H1 (cell line): ENCODE data around the gene GOLGA2. TPM values are rescaled to one million over a fixed set of nuclear protein-coding genes. Genes with fewer than 3 reads are reported as not detected.

Source experiments
- CTCF ChIA-PET: fragments of 300-600 bp; sonication (Branson Sonifier 250); formaldehyde crosslinking; loops from one replicate; lab custom pipeline; 2021; ENCODE audit not compliant: partially characterized antibody; lab: Charles Lee
- POLR2A ChIA-PET: fragments of 300-600 bp; sonication (Branson Sonifier 250); formaldehyde crosslinking; loops from one replicate; lab custom pipeline; 2021; ENCODE audit warnings: inconsistent platforms; ENCODE audit not compliant: partially characterized antibody; lab: Charles Lee
- DNase-seq, 2 experiments: peaks; one replicate each; pipeline versions ENCODE4 v3.0.0 to v3.0.0-alpha.2; 2010 to 2022; ENCODE audit warnings: low spot score in 2 of 2, low read depth in 1 of 2, mixed read lengths in 1 of 2
- FAIRE-seq: peaks from 2 replicates; lab custom pipeline; 2011; peaks lifted over from hg19 to GRCh38; lab: Jason Lieb, UNC
- H2AFZ ChIP-seq: 2 replicates; pipeline ENCODE4 v1.8.1; 2012; ENCODE audit warnings: low read length, inconsistent platforms
- H2AK5ac ChIP-seq: 2 replicates; pipeline ENCODE4 v1.6.1; 2013; ENCODE audit warnings: low read depth, low read length
- H2BK120ac ChIP-seq: replicated peaks from 2 replicates; pipeline ENCODE3; 2013; ENCODE audit warnings: low read depth, low read length, inconsistent platforms
- H2BK12ac ChIP-seq: 2 replicates; pipeline ENCODE4 v1.6.1; 2013; ENCODE audit warnings: low read depth, low read length
- H2BK15ac ChIP-seq: 2 replicates; pipeline ENCODE4 v1.6.1; 2013; ENCODE audit warnings: low read length
- H2BK20ac ChIP-seq: 2 replicates; pipeline ENCODE4 v1.6.1; 2013; ENCODE audit warnings: low read length
- H2BK5ac ChIP-seq: 2 replicates; pipeline ENCODE4 v1.6.1; 2013; ENCODE audit warnings: low read depth, low read length
- H3K14ac ChIP-seq: 2 replicates; pipeline ENCODE4 v1.6.1; 2013; ENCODE audit warnings: inconsistent platforms; ENCODE audit not compliant: insufficient read length
- H3K18ac ChIP-seq: 2 replicates; pipeline ENCODE4 v1.6.1; 2013; ENCODE audit warnings: low read length; ENCODE audit errors: extremely low read depth
- H3K23ac ChIP-seq: 2 replicates; pipeline ENCODE4 v1.6.1; 2013; ENCODE audit warnings: inconsistent platforms; ENCODE audit not compliant: insufficient read length
- H3K23me2 ChIP-seq: 2 replicates; pipeline ENCODE4 v1.6.1; 2013; ENCODE audit warnings: low read depth, low read length
- H3K27ac ChIP-seq: 2 replicates; pipeline ENCODE4 v1.6.1; 2011; ENCODE audit warnings: low read depth, low read length, inconsistent platforms
- H3K27me3 ChIP-seq, 4 experiments: replicated peaks in 1 of 4; 1 replicate in 1 of 4; 2 replicates in 3 of 4; pipeline versions ENCODE4 v1.6.1 to v1.8.1; 2011 to 2013; ENCODE audit warnings: low read length in 3 of 4, mild to moderate bottlenecking in 3 of 4, inconsistent platforms in 2 of 4, mixed read lengths in 2 of 4, moderate library complexity in 1 of 4; ENCODE audit not compliant: control insufficient read depth in 3 of 4, insufficient read depth in 3 of 4; ENCODE audit errors: extremely low read depth in 1 of 4
- H3K36me3 ChIP-seq, 4 experiments: 2 replicates each; pipeline versions ENCODE4 v1.6.1 to v1.8.1; 2011 to 2013; ENCODE audit warnings: mild to moderate bottlenecking in 4 of 4, low read length in 3 of 4, moderate library complexity in 2 of 4, control low read depth in 1 of 4, inconsistent platforms in 1 of 4; ENCODE audit not compliant: insufficient read depth in 4 of 4, control insufficient read depth in 2 of 4
- H3K4ac ChIP-seq: replicated peaks from 2 replicates; pipeline ENCODE3; 2013; ENCODE audit warnings: low read length, low read depth, mixed read lengths, inconsistent platforms; ENCODE audit not compliant: insufficient read length
- H3K4me1 ChIP-seq, 4 experiments: replicated peaks in 1 of 4; 1 replicate in 1 of 4; 2 replicates in 3 of 4; pipeline versions ENCODE4 v1.6.1 to v1.8.1; 2011 to 2013; ENCODE audit warnings: low read length in 3 of 4, inconsistent platforms in 2 of 4, mixed read lengths in 1 of 4; ENCODE audit not compliant: insufficient read depth in 4 of 4, control insufficient read depth in 3 of 4
- H3K4me2 ChIP-seq, 2 experiments: 2 replicates each; pipeline versions ENCODE4 v1.6.1 to v1.8.1; 2011 to 2013; ENCODE audit warnings: low read depth in 2 of 2, low read length in 2 of 2, control low read depth in 1 of 2, inconsistent platforms in 1 of 2, mild to moderate bottlenecking in 1 of 2; ENCODE audit not compliant: insufficient read depth in 1 of 2
- H3K4me3 ChIP-seq, 4 experiments: fragments of 200-600, 300-600 bp in 1 of 4; sonication (generic), shearing (Covaris generic), sonication (Bioruptor Twin) in 1 of 4; 2 replicates each; pipeline versions ENCODE4 v1.5.1 to v1.8.1; 2011 to 2016; ENCODE audit warnings: low read length in 4 of 4, low read depth in 3 of 4, control low read depth in 2 of 4, inconsistent platforms in 2 of 4, mild to moderate bottlenecking in 2 of 4, mixed read lengths in 1 of 4, moderate library complexity in 1 of 4; ENCODE audit not compliant: insufficient read depth in 2 of 4; ENCODE audit errors: extremely low read depth in 1 of 4
- H3K56ac ChIP-seq: replicated peaks from 2 replicates; pipeline ENCODE3; 2013; ENCODE audit warnings: low read depth, mild to moderate bottlenecking, mixed read lengths, low read length, inconsistent platforms; ENCODE audit not compliant: insufficient read length
- H3K79me1 ChIP-seq: 2 replicates; pipeline ENCODE4 v1.6.1; 2013; ENCODE audit warnings: low read depth, low read length, control low read depth
- H3K79me2 ChIP-seq, 2 experiments: 2 replicates each; pipeline versions ENCODE4 v1.6.1 to v1.8.1; 2012 to 2013; ENCODE audit warnings: low read length in 2 of 2, mild to moderate bottlenecking in 2 of 2, inconsistent platforms in 1 of 2; ENCODE audit not compliant: insufficient read depth in 2 of 2, control insufficient read depth in 1 of 2
- H3K9ac ChIP-seq, 4 experiments: replicated peaks in 1 of 4; 1 replicate in 1 of 4; 2 replicates in 3 of 4; pipeline versions ENCODE4 v1.6.1 to v1.8.1; 2011 to 2013; ENCODE audit warnings: low read depth in 3 of 4, low read length in 3 of 4, control low read depth in 2 of 4, mild to moderate bottlenecking in 2 of 4, moderate library complexity in 2 of 4, inconsistent platforms in 1 of 4; ENCODE audit errors: extremely low read depth in 1 of 4
- H3K9me3 ChIP-seq, 2 experiments: 2 replicates each; pipeline versions ENCODE4 v1.6.1 to v1.8.1; 2012 to 2013; ENCODE audit warnings: mild to moderate bottlenecking in 2 of 2, moderate library complexity in 2 of 2, control low read depth in 1 of 2, inconsistent platforms in 1 of 2, low read depth in 1 of 2, low read length in 1 of 2, mixed read lengths in 1 of 2; ENCODE audit not compliant: insufficient read depth in 2 of 2
- H4K20me1 ChIP-seq, 2 experiments: replicated peaks in 1 of 2; 2 replicates each; pipeline versions ENCODE3 to v1.8.1; 2011 to 2013; ENCODE audit warnings: inconsistent platforms in 2 of 2, low read length in 2 of 2, mild to moderate bottlenecking in 1 of 2; ENCODE audit not compliant: insufficient read depth in 2 of 2, control insufficient read depth in 1 of 2
- H4K5ac ChIP-seq: 2 replicates; pipeline ENCODE4 v1.6.1; 2013; ENCODE audit warnings: low read length, low read depth, mixed read lengths, inconsistent platforms; ENCODE audit not compliant: insufficient read length
- H4K8ac ChIP-seq: 2 replicates; pipeline ENCODE4 v1.8.0; 2013; ENCODE audit warnings: mild to moderate bottlenecking, moderate library complexity, low read length, inconsistent platforms; ENCODE audit not compliant: insufficient read depth; ENCODE audit errors: extremely low read depth
- H4K91ac ChIP-seq: replicated peaks from 2 replicates; pipeline ENCODE3; 2013; ENCODE audit warnings: low read length, mixed read lengths, inconsistent platforms; ENCODE audit not compliant: insufficient read length
- ATF3 ChIP-seq: IDR thresholded peaks from 2 replicates; pipeline ENCODE4 v1.6.1; 2011; ENCODE audit warnings: low read depth, mild to moderate bottlenecking, low read length; ENCODE audit not compliant: insufficient read depth
- BCL11A ChIP-seq, 2 experiments: IDR thresholded peaks; one replicate each; pipeline ENCODE4 v1.6.1; 2011; ENCODE audit warnings: low read depth in 2 of 2, low read length in 2 of 2, mild to moderate bottlenecking in 2 of 2
- CBX8 ChIP-seq: fragments of 300-800, 300-1000 bp; sonication (generic); IDR thresholded peaks from 2 replicates; pipeline ENCODE4 v1.7.1; 2016; ENCODE audit warnings: low read depth, low read length, borderline replicate concordance
- CHD1 ChIP-seq: IDR thresholded peaks from 2 replicates; pipeline ENCODE4 v1.6.1; 2012; ENCODE audit warnings: low read depth, low read length, improper control_type of control experiment
- EGR1 ChIP-seq: IDR thresholded peaks from 2 replicates; pipeline ENCODE4 v1.6.1; 2011; ENCODE audit warnings: low read depth, low read length, borderline replicate concordance
- GABPA ChIP-seq: IDR thresholded peaks from 2 replicates; pipeline ENCODE4 v1.6.1; 2011; ENCODE audit warnings: mild to moderate bottlenecking, low read length, moderate library complexity, borderline replicate concordance; ENCODE audit not compliant: insufficient read depth
- GTF2F1 ChIP-seq: IDR thresholded peaks from 2 replicates; pipeline ENCODE4 v1.6.1; 2012; ENCODE audit warnings: low read depth, low read length, improper control_type of control experiment, borderline replicate concordance
- RXRA ChIP-seq: IDR thresholded peaks from 2 replicates; pipeline ENCODE4 v1.6.1; 2011; ENCODE audit warnings: low read depth, mild to moderate bottlenecking, low read length, moderate library complexity; ENCODE audit not compliant: insufficient read depth
- ZNF274 ChIP-seq: IDR thresholded peaks from 2 replicates; pipeline ENCODE4 v1.7.0; 2012; ENCODE audit warnings: low read length, borderline replicate concordance; ENCODE audit errors: extremely low read depth
- WGBS, 2 experiments: shearing (Covaris generic) in 1 of 2; methylation state at CpG; one replicate each; pipeline versions ENCODE4 v1.1.6 to v1.1.7; 2013 to 2015; ENCODE audit warnings: low lambda C conversion rate in 2 of 2, mixed read lengths in 2 of 2, inconsistent platforms in 1 of 2, low coverage in 1 of 2, missing lambda C conversion rate in 1 of 2; ENCODE audit not compliant: insufficient replicate concordance in 2 of 2, insufficient coverage in 1 of 2, insufficient read length in 1 of 2; ENCODE audit errors: extremely low coverage in 1 of 2, missing lambda C conversion rate in 1 of 2; 5-methylcytosine and 5-hydroxymethylcytosine counted together
- polyA plus RNA-seq, 7 experiments: library from polyadenylated mRNA; depleted of rRNA in 3 of 7; stranded (reverse) in 5 of 7; unstranded in 2 of 7; fragments of >200 nt in 5 of 7; fragments of 200-250 nt in 2 of 7; gene quantifications; 1 replicate in 5 of 7; 2 replicates in 1 of 7; 4 replicates in 1 of 7; pipeline versions ENCODE4 v1.2.1 to v1.2.3, GENCODE V29; 2011 to 2013; ENCODE audit warnings: missing spikeins in 2 of 7, mixed read lengths in 2 of 7
- total RNA-seq: library from RNA; stranded (reverse); fragmentation: NEBNext Ultra II Directional; extraction: Animal tissue kit (Norgen Biotek cat#: 25700); gene quantifications from 2 replicates; pipeline ENCODE4 v1.2.1, GENCODE V29; 2021

Gene GOLGA2
- total and polyA plus RNA-seq, 2 of the 8 experiments (the other 6 are each of a cell fraction or from before 2014, with no cell fraction given) = 13.1 to 43.6 TPM

- 0 out of 2 replicates have a peak, but pooled peaks cover 2% of the 10 kb centered on the region for H3K23me2 ChIP-seq
- no peak overlapping the region for H4K5ac ChIP-seq
- no peak overlapping the region for H2AFZ ChIP-seq
- no peak overlapping the region for H3K4me2 ChIP-seq
- H2BK120ac ChIP-seq = no peak overlapping the region
- no peak overlapping the region for H3K56ac ChIP-seq
- no peak overlapping the region for H3K4ac ChIP-seq
- H4K8ac ChIP-seq = no peak overlapping the region
- peaks cover 0 to 12% (median 5%) of the 10 kb centered on the region in 4 experiments; a peak in 5 of 7 replicates for H3K4me1 ChIP-seq
- no peak overlapping the region for H2AK5ac ChIP-seq
- ChIA-PET CTCF (interaction anchor here (0.8 to 3.3 kb wide), 8 partner anchors 8 to 42 kb away, joined by 3 to 14 read pairs (median 5); no protein-coding TSS in a partner anchor), POLR2A (interaction anchor here (0.6 to 3.9 kb wide), 9 partner anchors 8 to 42 kb away, joined by 3 to 14 read pairs (median 3); no protein-coding TSS in a partner anchor)
- no peak overlapping the region for H2BK15ac ChIP-seq
- FAIRE-seq (no peak), DNase-seq (no peak)
- H3K14ac ChIP-seq = no peak overlapping the region
- no peaks in the 10 kb centered on the region; the same call in none of the 2 replicates for H3K79me1 ChIP-seq
- no peak overlapping the region for H2BK12ac ChIP-seq
- no peak overlapping the region for H4K91ac ChIP-seq
- H2BK20ac ChIP-seq = no peak overlapping the region
- no peaks in the 10 kb centered on the region for H3K9me3 ChIP-seq
- no peak overlapping the region for H3K9ac ChIP-seq
- H3K18ac ChIP-seq = no peak overlapping the region
- no peaks in the 10 kb centered on the region for H3K79me2 ChIP-seq
- peaks cover 3 to 11% (median 8%) of the 10 kb centered on the region in 4 experiments; a peak in 7 of 8 replicates for H3K36me3 ChIP-seq
- H3K4me3 ChIP-seq = no peak overlapping the region
- peaks cover 1 to 13% of the 10 kb centered on the region in 2 experiments for H4K20me1 ChIP-seq
- H2BK5ac ChIP-seq = no peak overlapping the region
- WGBS, 2 experiments = 89% methylated on average over 16 of the region's 16 CpGs; no CpG with 5 or more reads in 1 of the 2 experiments
- no peaks in the 10 kb centered on the region for H3K27me3 ChIP-seq
- H3K23ac ChIP-seq = no peak overlapping the region
- H3K27ac ChIP-seq = no peak overlapping the region
- TF ChIP-seq RXRA (no peak), CBX8 (no peak), GTF2F1 (no peak), EGR1 (no peak), ZNF274 (no peak), BCL11A (IDR thresholded peaks at IDR 0.05; ENCODE audit: low read depth in 2 of 2, low read length in 2 of 2) (no peak), GABPA (no peak), CHD1 (no peak), ATF3 (no peak)
Observed at GRCh38 chr9:128216781-128217553, 58.8 kb downstream of the GOLGA2 start.
